Epidermal melanocyte (primary cell): ENCODE measurements around the gene NCS1.

Source experiments
- DNase-seq: peaks from one replicate; pipeline ENCODE4 v3.0.0; 2011; ENCODE audit warnings: low spot score; ENCODE audit not compliant: insufficient read length

NCS1 gene

DNA sequence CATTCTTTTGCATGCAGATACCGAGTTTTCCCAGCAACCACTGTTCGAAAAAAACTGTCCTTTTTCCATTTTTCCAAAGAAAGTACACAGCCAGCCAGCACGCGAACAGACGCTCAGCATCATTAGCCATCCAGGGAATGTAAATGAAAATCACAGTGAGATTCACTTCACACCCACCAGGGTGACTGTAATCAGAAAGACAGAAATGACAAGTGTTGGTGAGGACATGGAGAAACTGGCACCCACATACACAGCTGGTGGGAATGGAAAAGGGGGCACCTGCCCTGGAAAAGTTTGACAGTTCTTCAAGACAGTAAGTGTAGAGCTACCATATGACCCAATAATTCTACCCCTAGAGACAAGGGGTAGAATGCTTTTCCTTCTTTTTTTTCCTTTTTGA lies 25.0 kb upstream of the NCS1 start:
- DNase-seq, result no peak

GRCh38 chr9:130147910-130148309 lies 24.3 kb upstream of the NCS1 start:
- DNase-seq, result no peak

GRCh38 chr9:130149031-130149430 lies 23.2 kb upstream of the NCS1 start:
- DNase-seq, result no peak

DNA sequence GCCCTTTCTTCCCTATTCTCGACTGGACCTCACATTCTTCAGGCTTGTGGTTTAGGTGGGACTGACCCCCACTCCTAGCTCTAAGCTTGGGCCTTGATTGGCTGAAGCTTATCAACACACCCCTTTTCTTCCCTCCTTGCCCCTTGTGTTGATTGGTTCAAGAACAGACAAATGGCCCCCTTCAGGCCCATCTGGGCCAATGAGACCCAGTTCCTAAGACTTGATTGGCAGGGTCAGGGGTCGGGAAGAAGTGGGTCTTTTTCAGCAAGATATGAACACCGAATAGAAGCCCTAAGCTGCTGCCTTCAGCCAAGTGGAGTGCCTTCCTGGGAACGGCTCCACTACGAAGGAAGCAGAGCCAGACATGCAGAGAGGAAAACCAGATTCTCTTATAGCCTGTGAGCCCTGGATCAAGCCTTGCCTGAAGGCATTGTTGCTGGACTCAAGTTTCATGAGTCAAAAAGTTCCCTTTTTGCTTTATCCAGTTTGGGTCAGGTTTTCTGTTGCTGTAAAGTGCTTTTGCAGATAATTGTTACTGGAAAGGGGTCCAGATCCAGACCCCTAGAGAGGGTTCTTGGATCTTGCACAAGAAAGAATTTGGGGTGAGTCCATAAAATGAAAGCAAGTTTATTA lies 22.4 kb upstream of the NCS1 start:
- DNase-seq, result no peak

GRCh38 chr9:130150779-130151382 lies 21.3 kb upstream of the NCS1 start:
- no peak for DNase-seq

DNA sequence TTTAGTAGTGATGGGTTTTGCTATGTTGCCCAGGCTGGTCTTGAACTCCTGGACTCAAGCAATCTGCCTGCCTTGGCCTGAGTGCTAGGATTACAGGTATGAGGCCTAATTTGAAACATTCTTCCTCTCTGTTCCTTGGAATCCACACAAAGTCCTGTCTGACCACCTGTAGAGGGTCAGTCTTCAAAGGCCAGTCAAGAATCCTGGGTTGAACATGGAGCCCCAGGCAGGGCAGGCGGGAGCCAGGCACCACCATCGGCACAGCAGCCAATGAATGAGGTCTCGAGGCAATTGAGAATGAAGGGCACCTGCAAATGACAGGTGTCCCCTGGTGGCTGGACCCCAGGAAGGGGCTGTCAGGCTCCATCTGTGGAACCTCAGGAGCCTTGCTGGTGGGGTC lies 17.4 kb upstream of the NCS1 start:
- no peak for DNase-seq

- DNase-seq, result no peak
These were observed 16.6 kb upstream of the NCS1 start for GRCh38 chr9:130155647-130156046.

DNA sequence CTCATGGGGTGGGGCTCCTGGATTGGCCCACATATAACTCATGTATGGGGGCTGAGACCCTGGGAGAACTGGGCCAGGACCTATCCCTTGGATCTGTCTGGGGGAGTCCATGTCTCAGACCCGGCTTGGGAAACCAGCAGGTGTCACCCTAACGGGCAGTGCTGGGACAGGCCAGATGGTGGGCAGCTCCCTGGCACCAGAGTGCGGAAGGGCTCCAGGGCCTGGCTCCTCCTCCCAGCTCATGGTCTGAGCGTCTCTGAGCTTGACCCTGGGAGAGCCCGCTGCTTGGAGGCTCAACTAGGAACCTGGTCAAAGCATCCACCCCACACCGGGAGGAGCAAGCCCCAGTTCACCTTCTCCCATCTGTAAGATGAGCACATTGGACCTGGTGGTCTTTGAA lies 15.5 kb upstream of the NCS1 start:
- no peak for DNase-seq

- no peak for DNase-seq
These were observed 15.1 kb upstream of the NCS1 start for GRCh38 chr9:130157079-130157478.

GRCh38 chr9:130158001-130158400 lies 14.2 kb upstream of the NCS1 start:
- DNase-seq, result no peak

GRCh38 chr9:130159057-130159456 lies 13.1 kb upstream of the NCS1 start:
- DNase-seq, result no peak

DNA sequence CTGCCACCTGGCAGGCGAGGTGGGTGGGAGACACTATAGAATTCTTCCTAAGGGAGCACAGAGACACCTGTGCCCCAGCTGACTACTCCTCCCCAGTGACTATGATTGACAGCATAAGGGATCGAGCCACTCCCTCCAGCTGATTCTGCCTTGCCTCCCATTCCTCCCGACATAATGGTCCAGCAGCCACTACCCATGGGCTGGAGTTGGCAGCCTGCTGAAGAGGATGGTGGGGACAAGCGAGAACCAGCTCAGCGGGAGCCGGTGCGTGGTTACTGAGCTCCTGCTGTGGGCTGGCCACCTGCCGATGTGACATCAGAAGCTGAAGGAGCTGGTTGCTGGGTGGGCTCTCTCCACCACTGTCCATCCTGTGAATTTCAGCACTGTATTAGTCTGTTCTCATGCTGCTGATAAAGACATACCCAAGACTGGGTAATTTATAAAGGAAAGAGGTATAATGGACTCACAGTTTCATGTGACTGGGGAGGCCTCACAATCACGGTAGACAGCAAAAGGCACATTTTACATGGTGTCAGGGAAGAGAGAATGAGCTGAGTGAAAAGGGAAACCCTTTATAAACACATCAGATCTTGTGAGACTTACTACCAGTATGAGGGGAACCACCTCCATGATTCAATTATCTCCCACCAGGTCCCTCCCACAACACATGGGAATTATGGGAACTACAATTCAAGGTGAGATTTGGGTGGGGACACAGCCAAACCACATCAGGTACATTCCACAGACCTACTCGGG lies 12.1 kb upstream of the NCS1 start:
- no peak for DNase-seq

DNA sequence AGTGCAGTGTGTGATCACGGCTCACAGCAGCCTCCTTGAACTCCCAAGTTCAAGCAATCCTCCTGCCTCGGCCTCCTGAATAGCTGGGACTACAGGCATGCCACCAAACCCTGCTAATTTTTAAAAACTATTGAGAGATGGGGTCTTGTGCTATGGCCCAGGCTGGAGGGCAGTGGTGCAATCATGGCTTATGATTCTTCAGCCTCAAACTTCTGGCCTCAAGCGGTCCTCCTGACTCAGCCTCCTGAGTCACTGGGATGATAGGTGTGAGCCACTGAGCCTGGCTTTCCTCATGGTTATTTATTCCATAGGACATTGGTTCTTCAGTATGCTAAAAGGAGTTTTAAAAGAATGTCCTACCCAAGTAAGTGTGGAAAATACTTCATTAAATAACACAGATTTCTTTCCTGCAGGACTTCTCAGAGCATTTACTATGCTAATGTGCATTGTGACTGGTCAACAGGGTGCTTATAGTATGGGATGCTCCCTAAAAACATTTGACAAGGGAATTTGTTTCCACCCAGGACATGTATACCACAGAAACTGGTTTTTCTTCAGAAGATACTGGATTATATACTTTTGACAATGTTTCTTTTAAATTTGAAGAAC lies 11.2 kb upstream of the NCS1 start:
- DNase-seq, result no peak

DNA sequence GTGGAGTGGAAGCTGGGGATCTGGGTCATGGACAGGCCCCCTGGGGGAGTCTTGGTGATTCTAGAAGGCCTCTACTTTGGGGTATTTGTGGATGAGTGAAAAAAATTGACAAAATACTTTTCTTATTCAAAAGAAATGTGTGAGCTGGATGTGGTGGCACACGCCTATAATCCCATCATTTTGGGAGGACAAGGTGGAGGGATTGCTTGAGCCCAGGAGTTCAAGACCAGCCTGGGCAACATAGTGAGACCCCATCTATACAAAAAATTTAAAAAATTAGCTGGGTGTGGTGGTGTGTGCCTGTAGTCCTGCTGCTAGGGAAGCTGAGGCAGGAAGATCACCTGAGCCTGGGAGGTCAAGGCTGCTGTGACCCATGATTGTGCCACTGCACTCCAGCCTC lies 6.6 kb upstream of the NCS1 start:
- no peak for DNase-seq

- DNase-seq, result no peak
These were observed 5.8 kb upstream of the NCS1 start for GRCh38 chr9:130166399-130166798.

DNA sequence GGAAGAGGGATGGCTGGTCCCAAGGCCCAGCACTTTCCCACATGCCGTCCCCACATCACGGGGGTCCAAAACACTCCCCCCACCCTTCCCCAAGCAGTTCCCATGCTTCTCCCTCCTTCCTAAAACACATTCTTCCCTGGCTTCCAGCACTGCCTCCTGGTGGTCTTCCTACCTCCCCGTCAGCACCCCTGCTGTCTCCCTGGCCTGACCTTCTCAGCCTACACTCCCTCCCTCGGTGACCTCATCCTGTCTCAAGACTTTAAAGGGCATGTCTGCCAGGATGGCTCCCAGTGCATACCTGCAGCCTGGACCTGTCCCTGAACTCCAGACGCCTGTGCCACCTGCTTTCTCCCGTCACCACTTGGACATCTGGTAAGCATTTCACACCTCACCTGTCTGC lies 4.3 kb upstream of the NCS1 start:
- DNase-seq, result no peak

DNA sequence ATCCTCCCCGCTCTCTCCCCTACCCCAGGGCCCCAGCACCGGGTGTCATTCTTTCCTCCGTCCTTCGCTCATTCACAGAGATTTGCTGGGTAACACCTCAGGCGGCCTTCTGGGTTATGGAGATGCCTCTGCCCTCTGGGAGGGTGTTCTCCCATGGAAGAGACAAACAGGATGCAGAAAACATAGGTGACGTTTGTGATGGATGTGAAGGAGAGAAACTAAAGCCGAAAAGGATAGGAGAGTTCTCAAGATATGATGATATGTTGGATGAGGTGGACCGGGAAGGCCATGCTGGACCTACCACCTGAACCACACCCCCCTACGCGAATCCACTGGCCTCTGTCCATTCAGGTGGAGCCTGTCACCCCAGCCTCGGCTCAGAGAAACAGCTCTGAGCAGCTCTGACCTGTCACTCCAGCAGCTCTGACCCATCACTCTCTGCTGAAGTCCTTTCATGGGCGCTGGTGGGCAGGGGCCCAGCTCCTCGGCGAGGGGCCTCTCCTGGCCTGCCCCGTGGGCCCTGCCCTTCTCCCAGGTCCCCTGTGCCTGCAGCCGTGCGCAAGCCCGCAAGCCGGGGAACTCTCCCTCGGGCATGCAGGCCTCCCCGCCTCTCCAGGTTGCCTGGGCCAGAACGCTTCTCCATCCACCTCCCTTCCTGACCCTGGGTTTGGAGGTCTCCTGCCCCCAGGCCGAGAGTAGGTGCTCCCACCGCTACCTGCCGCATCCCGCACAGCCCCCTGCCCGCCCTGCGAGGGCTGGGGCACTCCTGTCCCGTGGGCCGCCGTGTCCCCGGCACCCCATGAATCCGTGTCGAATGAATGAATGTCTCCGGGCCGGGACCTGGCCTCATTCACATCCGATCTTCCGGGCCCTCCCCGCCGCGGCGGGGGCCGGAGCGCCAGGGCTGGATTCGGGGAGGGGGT lies 717 bp upstream of the NCS1 start:
- no peak for DNase-seq

DNA sequence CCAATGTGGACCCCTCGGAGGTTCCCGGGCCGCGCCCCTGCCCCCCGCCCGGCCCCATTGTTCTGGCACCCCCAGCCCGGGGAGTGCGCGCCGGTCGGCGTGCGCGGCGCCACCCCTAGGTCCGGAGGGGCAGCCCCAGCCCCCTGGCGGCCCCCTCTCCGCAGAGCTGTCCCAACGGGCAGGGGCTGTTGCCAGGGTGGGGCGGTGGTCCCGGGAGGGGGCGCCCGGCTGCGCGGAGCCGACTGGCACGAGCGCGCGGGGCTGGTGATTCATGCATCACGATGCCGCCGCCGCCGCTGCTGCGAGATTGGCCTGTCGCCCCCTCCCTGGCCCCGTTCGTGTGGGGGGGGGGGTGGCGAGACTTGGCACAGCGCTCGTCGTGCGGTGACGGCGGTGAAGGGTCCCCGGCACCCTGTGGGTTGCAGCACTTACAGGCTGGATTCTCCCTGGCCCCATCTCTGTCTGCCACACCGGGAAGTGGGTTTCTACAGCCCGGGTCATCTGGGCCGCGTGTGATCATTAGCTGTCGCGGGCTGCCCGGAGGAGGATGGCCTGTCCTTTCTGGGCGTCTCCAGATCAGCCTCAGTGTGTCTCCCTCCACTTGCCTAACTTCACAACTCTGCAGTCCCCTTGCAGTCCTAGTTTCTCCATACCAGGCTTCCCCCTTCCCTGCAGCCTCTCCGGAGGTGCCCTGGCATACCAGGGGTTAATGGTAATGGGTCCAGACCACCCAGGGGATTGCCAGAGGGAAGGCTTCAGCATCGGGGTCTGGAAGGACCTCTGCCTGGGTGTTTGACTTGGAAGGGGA lies 858 bp downstream of the NCS1 start:
- peak; percentile 59 for DNase-seq

GRCh38 chr9:130173666-130173983 lies 1.4 kb downstream of the NCS1 start:
- DNase-seq, result no peak

DNA sequence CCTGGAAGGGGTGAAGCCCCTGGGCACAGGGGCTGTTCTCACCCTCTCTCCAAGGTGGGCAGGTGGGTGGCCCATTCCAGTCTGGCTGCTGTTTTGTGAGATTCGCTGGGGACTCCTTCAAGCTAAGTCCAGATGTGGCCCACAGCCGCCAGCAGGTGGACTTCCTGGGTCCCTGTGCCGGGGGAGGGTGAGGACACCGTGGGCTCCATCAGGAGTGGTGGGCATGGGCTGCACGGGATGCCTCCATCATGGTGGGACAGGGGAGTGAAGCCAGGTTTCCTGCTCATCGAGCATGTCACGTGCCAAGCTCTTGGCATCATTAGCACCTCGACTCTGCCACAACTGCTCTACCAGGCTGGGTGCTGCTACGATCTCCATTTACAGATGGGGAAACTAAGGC lies 1.8 kb downstream of the NCS1 start:
- DNase-seq, result no peak

GRCh38 chr9:130174920-130175321 lies 2.7 kb downstream of the NCS1 start:
- no peak for DNase-seq
